ENCODE data around the gene CACNA1C.

- no peak for TF ChIP-seq CTCF (conservative IDR thresholded peaks at IDR 0.05 in 1 of 2, IDR thresholded peaks at IDR 0.05 in 1 of 2; ENCODE audit: low read depth in 1 of 2, low read length in 2 of 2)
- TF ChIP-seq EZH2 (IDR thresholded peaks at IDR 0.05; ENCODE audit: low read length, missing control alignments): no peak
These were observed 336.4 kb downstream of the CACNA1C start for GRCh38 chr12:2389079-2389790.
